Astrocyte (in vitro differentiated cells and primary cell): ENCODE data around the gene PRKAG3. TPM values are rescaled to one million over a fixed set of nuclear protein-coding genes. Genes with fewer than 3 reads are reported as not detected.

ENCODE experiments used
- DNase-seq: peaks from one replicate; pipeline ENCODE4 v3.0.0-alpha.2; 2010; ENCODE audit warnings: low read depth
- FAIRE-seq: peaks from 2 replicates; lab custom pipeline; 2011; peaks lifted over from hg19 to GRCh38; lab: Jason Lieb, UNC
- H2AFZ ChIP-seq: 2 replicates; pipeline ENCODE4 v1.6.0; 2012; ENCODE audit warnings: low read depth, low read length, inconsistent platforms
- H3K27ac ChIP-seq: 2 replicates; pipeline ENCODE4 v1.5.1; 2011; ENCODE audit warnings: low read depth, low read length, inconsistent platforms
- H3K27me3 ChIP-seq: 2 replicates; pipeline ENCODE4 v1.6.0; 2011; ENCODE audit warnings: low read length, inconsistent platforms; ENCODE audit not compliant: insufficient read depth
- H3K36me3 ChIP-seq: 2 replicates; pipeline ENCODE4 v1.5.1; 2011; ENCODE audit warnings: low read length, inconsistent platforms; ENCODE audit not compliant: insufficient read depth
- H3K4me1 ChIP-seq: 2 replicates; pipeline ENCODE4 v1.5.1; 2011; ENCODE audit warnings: low read length, inconsistent platforms; ENCODE audit not compliant: insufficient read depth
- H3K4me2 ChIP-seq: 2 replicates; pipeline ENCODE4 v1.6.0; 2012; ENCODE audit warnings: low read length, inconsistent platforms
- H3K4me3 ChIP-seq: 2 replicates; pipeline ENCODE4 v1.5.1; 2011; ENCODE audit warnings: low read depth, mild to moderate bottlenecking, low read length, inconsistent platforms; ENCODE audit not compliant: insufficient read depth
- H3K79me2 ChIP-seq: 2 replicates; pipeline ENCODE4 v1.6.0; 2012; ENCODE audit warnings: mild to moderate bottlenecking, low read length, inconsistent platforms; ENCODE audit not compliant: insufficient read depth
- H3K9ac ChIP-seq: 2 replicates; pipeline ENCODE4 v1.6.0; 2012; ENCODE audit warnings: mild to moderate bottlenecking, low read length, inconsistent platforms
- H3K9me3 ChIP-seq: 2 replicates; pipeline ENCODE4 v1.5.1; 2012; ENCODE audit warnings: low read depth, mild to moderate bottlenecking, low read length, inconsistent platforms; ENCODE audit not compliant: insufficient read depth
- H4K20me1 ChIP-seq: 2 replicates; pipeline ENCODE4 v1.6.0; 2012; ENCODE audit warnings: low read length, inconsistent platforms; ENCODE audit not compliant: insufficient read depth
- H3K27ac Mint-ChIP-seq: one replicate; pipeline ENCODE4 v1.8.0; 2021; ENCODE audit warnings: mild to moderate bottlenecking, mixed read lengths; ENCODE audit not compliant: unreplicated experiment
- H3K27me3 Mint-ChIP-seq: one replicate; pipeline ENCODE4 v1.8.0; 2021; ENCODE audit warnings: low read depth, mixed read lengths; ENCODE audit not compliant: unreplicated experiment
- H3K36me3 Mint-ChIP-seq: one replicate; pipeline ENCODE4 v1.8.0; 2021; ENCODE audit warnings: low read depth, mixed read lengths; ENCODE audit not compliant: unreplicated experiment
- H3K4me1 Mint-ChIP-seq: one replicate; pipeline ENCODE4 v1.8.0; 2021; ENCODE audit warnings: low read depth, mixed read lengths; ENCODE audit not compliant: unreplicated experiment
- H3K4me3 Mint-ChIP-seq: one replicate; pipeline ENCODE4 v1.8.0; 2021; ENCODE audit warnings: mild to moderate bottlenecking, moderate library complexity, mixed read lengths; ENCODE audit not compliant: unreplicated experiment
- H3K9me3 Mint-ChIP-seq: one replicate; pipeline ENCODE4 v1.8.0; 2021; ENCODE audit warnings: mild to moderate bottlenecking, mixed read lengths; ENCODE audit not compliant: unreplicated experiment
- EZH2 ChIP-seq: IDR thresholded peaks from 2 replicates; pipeline ENCODE4 v1.6.1; 2012; ENCODE audit warnings: mild to moderate bottlenecking, low read length, inconsistent platforms; ENCODE audit not compliant: insufficient read depth
- total RNA-seq: library from RNA; stranded (reverse); gene quantifications from 2 replicates; pipeline ENCODE4 v1.2.1, GENCODE V29; 2021
- TF ChIP-seq, protein P1 (sequence below): IDR thresholded peaks from 2 replicates; pipeline ENCODE4 v1.5.1; 2011; ENCODE audit warnings: low read depth, mild to moderate bottlenecking, inconsistent platforms, low read length, moderate library complexity; ENCODE audit not compliant: insufficient read depth

PRKAG3 gene
- total RNA-seq, 1 donor from 2014 or later: not detected

DNA sequence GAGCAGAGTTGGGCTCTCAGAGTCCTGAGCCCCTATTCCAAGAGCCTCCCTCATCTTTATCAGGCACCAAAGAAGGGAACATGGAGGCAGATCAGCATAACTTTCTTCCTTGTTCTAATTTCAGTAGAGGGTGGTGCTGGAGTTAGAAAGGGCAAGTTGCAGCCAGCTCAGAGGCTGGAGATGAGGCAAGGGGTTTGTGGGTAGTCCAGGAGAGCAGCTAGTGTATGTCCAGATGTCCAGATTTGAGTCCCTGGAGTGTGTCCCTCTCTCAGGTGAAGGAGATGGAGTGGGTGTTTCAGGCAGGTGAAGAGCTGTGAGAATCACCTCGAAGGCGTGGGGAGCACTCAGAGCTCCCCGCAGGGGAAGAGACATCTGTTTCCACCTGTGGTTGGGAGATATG is 478 bp upstream of the PRKAG3 start:
- H3K9ac ChIP-seq: no peak overlapping the region

DNA sequence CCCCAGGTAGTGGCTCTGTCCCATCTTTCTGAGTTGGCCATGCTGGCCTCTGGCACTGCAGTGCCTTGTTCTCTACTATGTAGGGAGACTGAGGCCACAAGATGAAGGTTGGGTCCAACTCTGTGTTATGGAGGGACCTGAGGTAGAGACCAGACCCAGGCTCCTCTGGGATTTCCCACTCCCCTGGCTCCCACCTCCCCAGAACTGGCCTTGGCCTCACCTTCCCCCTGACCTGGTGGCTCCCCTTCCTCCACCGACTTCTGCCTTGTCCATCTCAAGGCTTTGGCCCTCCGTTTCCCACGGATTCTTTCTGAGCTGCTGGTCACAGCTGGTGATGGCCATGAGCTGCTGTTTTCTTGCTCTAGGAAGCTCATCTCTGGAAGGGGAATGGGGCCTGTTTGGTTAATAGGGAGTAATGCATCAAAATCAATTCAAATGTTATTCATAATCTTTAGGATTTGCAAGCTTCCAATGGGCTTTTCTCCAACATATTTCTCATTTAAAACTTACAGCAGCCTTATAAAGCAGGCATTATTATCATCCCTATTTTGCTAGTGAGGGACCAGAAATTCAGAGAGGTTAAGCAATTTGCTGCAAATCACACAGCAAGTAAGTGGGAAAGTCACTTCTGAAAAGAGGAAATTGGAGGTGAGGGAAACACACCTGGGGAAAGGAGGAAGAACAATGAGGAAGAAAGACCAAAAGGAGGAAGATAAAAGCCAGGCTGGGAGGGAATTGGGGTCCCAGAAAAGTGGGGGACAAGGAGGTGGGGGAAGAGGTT is 887 bp downstream of the PRKAG3 start:
- H3K4me1 ChIP-seq: no peaks in the 10 kb centered on the region
- H4K20me1 ChIP-seq: no peaks in the 10 kb centered on the region
- no peaks in the 10 kb centered on the region for H3K79me2 ChIP-seq
- H3K36me3 ChIP-seq: no peaks in the 10 kb centered on the region
- no peak overlapping the region for H2AFZ ChIP-seq
- no peak for DNase-seq
- H3K9me3 ChIP-seq: no peaks in the 10 kb centered on the region
- H3K9me3 Mint-ChIP-seq: peaks cover 2% of the 10 kb centered on the region
- H3K27ac ChIP-seq: no peak overlapping the region
- no peak for TF ChIP-seq EZH2
- H3K27me3 Mint-ChIP-seq: peaks cover 54% of the 10 kb centered on the region
- peaks cover 4% of the 10 kb centered on the region for H3K36me3 Mint-ChIP-seq
- no peak overlapping the region for H3K27ac Mint-ChIP-seq
- no peak overlapping the region for H3K4me3 ChIP-seq
- peaks cover 53% of the 10 kb centered on the region for H3K27me3 ChIP-seq
- H3K4me3 Mint-ChIP-seq: no peak overlapping the region
- H3K4me2 ChIP-seq: no peak overlapping the region
- H3K4me1 Mint-ChIP-seq: peaks cover 2% of the 10 kb centered on the region
- no peak for FAIRE-seq
- H3K9ac ChIP-seq: no peak overlapping the region

More for the DNA sequence above, 478 bp upstream of the PRKAG3 start:
- H3K9me3 Mint-ChIP-seq: peaks cover 4% of the 10 kb centered on the region
- DNase-seq: no peak
- no peak for FAIRE-seq
- no peak overlapping the region for H2AFZ ChIP-seq
- H3K4me2 ChIP-seq: no peak overlapping the region
- H3K27me3 Mint-ChIP-seq: peaks cover 50% of the 10 kb centered on the region
- H3K36me3 Mint-ChIP-seq: peaks cover 4% of the 10 kb centered on the region
- no peaks in the 10 kb centered on the region for H3K4me1 ChIP-seq
- no peak overlapping the region for H3K4me3 Mint-ChIP-seq
- H3K4me3 ChIP-seq: no peak overlapping the region
- no peak overlapping the region for H3K27ac ChIP-seq
- peaks cover 2% of the 10 kb centered on the region for H3K4me1 Mint-ChIP-seq
- H3K79me2 ChIP-seq: no peaks in the 10 kb centered on the region
- no peaks in the 10 kb centered on the region for H4K20me1 ChIP-seq
- H3K36me3 ChIP-seq: no peaks in the 10 kb centered on the region
- peaks cover 51% of the 10 kb centered on the region for H3K27me3 ChIP-seq
- TF ChIP-seq, protein P1, sequence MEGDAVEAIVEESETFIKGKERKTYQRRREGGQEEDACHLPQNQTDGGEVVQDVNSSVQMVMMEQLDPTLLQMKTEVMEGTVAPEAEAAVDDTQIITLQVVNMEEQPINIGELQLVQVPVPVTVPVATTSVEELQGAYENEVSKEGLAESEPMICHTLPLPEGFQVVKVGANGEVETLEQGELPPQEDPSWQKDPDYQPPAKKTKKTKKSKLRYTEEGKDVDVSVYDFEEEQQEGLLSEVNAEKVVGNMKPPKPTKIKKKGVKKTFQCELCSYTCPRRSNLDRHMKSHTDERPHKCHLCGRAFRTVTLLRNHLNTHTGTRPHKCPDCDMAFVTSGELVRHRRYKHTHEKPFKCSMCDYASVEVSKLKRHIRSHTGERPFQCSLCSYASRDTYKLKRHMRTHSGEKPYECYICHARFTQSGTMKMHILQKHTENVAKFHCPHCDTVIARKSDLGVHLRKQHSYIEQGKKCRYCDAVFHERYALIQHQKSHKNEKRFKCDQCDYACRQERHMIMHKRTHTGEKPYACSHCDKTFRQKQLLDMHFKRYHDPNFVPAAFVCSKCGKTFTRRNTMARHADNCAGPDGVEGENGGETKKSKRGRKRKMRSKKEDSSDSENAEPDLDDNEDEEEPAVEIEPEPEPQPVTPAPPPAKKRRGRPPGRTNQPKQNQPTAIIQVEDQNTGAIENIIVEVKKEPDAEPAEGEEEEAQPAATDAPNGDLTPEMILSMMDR: no peak
- no peak for TF ChIP-seq EZH2
- no peak overlapping the region for H3K27ac Mint-ChIP-seq
- H3K9me3 ChIP-seq: no peaks in the 10 kb centered on the region

DNA sequence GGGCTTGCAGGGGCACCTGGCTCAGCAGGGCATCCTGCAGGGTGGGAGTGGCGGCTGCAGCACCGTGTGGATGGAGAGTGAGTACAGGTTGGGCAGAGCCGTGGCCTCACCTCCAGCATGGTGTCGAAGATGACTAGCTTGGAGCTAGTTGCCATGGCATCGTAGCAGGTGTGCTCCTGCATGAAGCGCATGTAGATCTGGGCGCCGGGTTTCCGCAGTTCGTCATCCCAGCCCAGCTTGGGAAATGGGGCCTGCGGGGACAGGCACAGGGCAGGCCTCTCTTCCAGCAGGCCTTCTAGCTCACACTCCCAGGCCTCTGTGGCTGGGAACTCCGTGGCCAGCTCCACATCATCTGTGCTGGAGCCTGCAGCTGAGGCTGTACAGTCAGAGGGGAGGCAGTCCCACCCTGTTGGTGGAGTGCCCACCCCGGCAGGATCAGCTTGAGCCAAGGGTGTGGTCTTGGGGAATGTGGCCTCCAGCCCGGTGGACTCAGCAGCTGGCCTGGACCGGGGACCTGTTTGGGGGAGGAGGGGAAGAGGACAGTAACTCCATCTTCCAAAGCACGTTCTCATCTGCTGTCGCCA is 1.6 kb downstream of the PRKAG3 start:
- no peak overlapping the region for H2AFZ ChIP-seq

More for the DNA sequence above, 1.6 kb downstream of the PRKAG3 start:
- Mint-ChIP-seq H3K27me3 (peaks cover 48% of the 10 kb centered on the region), H3K36me3 (peaks cover 4% of the 10 kb centered on the region), H3K4me1 (peaks cover 2% of the 10 kb centered on the region), H3K9me3 (peaks cover 2% of the 10 kb centered on the region), H3K27ac (no peak overlapping the region), H3K4me3 (no peak overlapping the region)
- no peaks in the 10 kb centered on the region for H3K4me1 ChIP-seq
- peaks cover 46% of the 10 kb centered on the region for H3K27me3 ChIP-seq
- no peaks in the 10 kb centered on the region for H4K20me1 ChIP-seq
- no peak overlapping the region for H3K27ac ChIP-seq
- H3K79me2 ChIP-seq: no peaks in the 10 kb centered on the region
- H3K36me3 ChIP-seq: no peaks in the 10 kb centered on the region
- DNase-seq: no peak
- no peak for TF ChIP-seq EZH2
- TF ChIP-seq, protein P1: no peak
- no peak overlapping the region for H3K4me2 ChIP-seq
- H3K9ac ChIP-seq: no peak overlapping the region
- H3K4me3 ChIP-seq: no peak overlapping the region
- no peaks in the 10 kb centered on the region for H3K9me3 ChIP-seq
- FAIRE-seq: no peak
